Measurements from ENCODE around the gene SMYD3. TPM values are rescaled to one million over a fixed set of nuclear protein-coding genes. Genes with fewer than 3 reads are reported as not detected.

Gene SMYD3
- total and polyA plus RNA-seq, 2 donors (not counting 3 experiments of a cell fraction or from before 2014, with no cell fraction given), result 16.0 to 32.1 TPM

DNA sequence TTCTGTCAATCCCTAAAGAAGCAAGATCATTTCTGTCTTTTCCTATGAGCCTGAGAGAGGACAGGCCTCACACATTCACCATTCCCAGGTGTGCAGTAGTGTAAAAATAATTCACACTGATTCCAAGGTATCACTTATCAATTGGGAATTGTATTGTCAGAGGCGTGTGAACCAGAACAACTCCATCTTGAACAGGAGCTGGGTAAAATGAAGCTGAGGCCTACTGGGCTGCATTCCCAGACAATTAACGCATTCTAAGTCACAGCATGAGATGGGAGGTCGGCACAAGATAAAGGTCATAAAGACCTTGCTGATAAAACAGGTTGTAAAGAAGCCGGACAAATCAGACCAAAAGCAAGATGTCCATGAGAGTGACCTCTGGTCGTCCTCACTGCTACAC lies 239.2 kb downstream of the SMYD3 start:
- DNase-seq (ENCODE audit: low read depth, low spot score), result no peak
- TF ChIP-seq, protein P1, sequence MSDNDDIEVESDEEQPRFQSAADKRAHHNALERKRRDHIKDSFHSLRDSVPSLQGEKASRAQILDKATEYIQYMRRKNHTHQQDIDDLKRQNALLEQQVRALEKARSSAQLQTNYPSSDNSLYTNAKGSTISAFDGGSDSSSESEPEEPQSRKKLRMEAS (IDR thresholded peaks at IDR 0.05; ENCODE audit: insufficient read depth, insufficient read length), result no peak
- TF ChIP-seq JUN (IDR thresholded peaks at IDR 0.05; ENCODE audit: borderline replicate concordance, insufficient read depth, insufficient read length, low read depth) (no peak), FOS (IDR thresholded peaks at IDR 0.05; ENCODE audit: borderline replicate concordance, insufficient read depth, low read length) (no peak), GATA2 (IDR thresholded peaks at IDR 0.05; ENCODE audit: insufficient read depth, insufficient read length, low read depth, low read length) (no peak), POLR2AphosphoS5 (IDR thresholded peaks at IDR 0.05; ENCODE audit: insufficient read depth, low read depth, low read length) (no peak), POLR2A (IDR thresholded peaks at IDR 0.05; ENCODE audit: low read depth, low read length) (no peak)
- TF ChIP-seq, protein P2, sequence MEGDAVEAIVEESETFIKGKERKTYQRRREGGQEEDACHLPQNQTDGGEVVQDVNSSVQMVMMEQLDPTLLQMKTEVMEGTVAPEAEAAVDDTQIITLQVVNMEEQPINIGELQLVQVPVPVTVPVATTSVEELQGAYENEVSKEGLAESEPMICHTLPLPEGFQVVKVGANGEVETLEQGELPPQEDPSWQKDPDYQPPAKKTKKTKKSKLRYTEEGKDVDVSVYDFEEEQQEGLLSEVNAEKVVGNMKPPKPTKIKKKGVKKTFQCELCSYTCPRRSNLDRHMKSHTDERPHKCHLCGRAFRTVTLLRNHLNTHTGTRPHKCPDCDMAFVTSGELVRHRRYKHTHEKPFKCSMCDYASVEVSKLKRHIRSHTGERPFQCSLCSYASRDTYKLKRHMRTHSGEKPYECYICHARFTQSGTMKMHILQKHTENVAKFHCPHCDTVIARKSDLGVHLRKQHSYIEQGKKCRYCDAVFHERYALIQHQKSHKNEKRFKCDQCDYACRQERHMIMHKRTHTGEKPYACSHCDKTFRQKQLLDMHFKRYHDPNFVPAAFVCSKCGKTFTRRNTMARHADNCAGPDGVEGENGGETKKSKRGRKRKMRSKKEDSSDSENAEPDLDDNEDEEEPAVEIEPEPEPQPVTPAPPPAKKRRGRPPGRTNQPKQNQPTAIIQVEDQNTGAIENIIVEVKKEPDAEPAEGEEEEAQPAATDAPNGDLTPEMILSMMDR (IDR thresholded peaks at IDR 0.05; ENCODE audit: extremely low read depth in 1 of 2, insufficient read depth in 1 of 2, low read depth in 1 of 2, low read length in 2 of 2), result no peak
- Histone ChIP-seq H3K9me3 (replicated peaks; ENCODE audit: control insufficient read depth, insufficient read depth, low read length) (no peaks in the 10 kb centered on the region), H3K27ac (ENCODE audit: insufficient read depth, low read depth, low read length) (no peak overlapping the region), H2AFZ (ENCODE audit: low read depth, low read length) (no peak overlapping the region), H4K20me1 (replicated peaks; ENCODE audit: control insufficient read depth, extremely low read depth, insufficient read depth, low read length) (no peaks in the 10 kb centered on the region), H3K4me3 (replicated peaks in 1 of 3; ENCODE audit: insufficient read depth in 1 of 3, low read depth in 1 of 3, low read length in 3 of 3) (no peak overlapping the region), H3K27me3 (ENCODE audit: control insufficient read depth in 2 of 2, insufficient read depth in 2 of 2, low read length in 2 of 2) (no peaks in the 10 kb centered on the region), H3K79me2 (ENCODE audit: control insufficient read depth, insufficient read depth, low read length) (no peaks in the 10 kb centered on the region), H3K4me1 (ENCODE audit: control insufficient read depth, extremely low read depth, insufficient read depth, low read length) (no peaks in the 10 kb centered on the region), H3K4me2 (ENCODE audit: insufficient read depth, low read length) (no peak overlapping the region), H3K9me1 (replicated peaks; ENCODE audit: control insufficient read depth, extremely low read depth, insufficient read depth, low read length) (no peaks in the 10 kb centered on the region), H3K36me3 (ENCODE audit: control insufficient read depth in 2 of 2, extremely low read depth in 1 of 2, insufficient read depth in 2 of 2, low read length in 2 of 2) (no peaks in the 10 kb centered on the region), H3K9ac (replicated peaks; ENCODE audit: extremely low read depth, insufficient read depth, low read length) (no peak overlapping the region)
- POLR2A ChIA-PET, result no interaction called here
- intact Hi-C loops (cut with micrococcal nuclease) (no loop called here), dilution Hi-C loops (cut with MboI; ENCODE audit: extremely low pct_ligation_motif_present, low sequenced_read_pairs) (no loop called here)
- FAIRE-seq, result no peak
- CTCF ChIA-PET, result no interaction called here
- no TSS peak for BruUV-seq (replicated peaks)
